GM12892 (cell line): ENCODE measurements around the gene PLS3.

Experiments used
- POLR2A ChIP-seq: IDR thresholded peaks from 2 replicates; pipeline ENCODE4 v1.6.1; 2011; ENCODE audit warnings: low read depth, low read length, control low read depth
- POLR2AphosphoS5 ChIP-seq: IDR thresholded peaks from 2 replicates; pipeline ENCODE4 v1.6.1; 2011; ENCODE audit warnings: low read depth, low read length, control low read depth

- TF ChIP-seq POLR2A (no peak), POLR2AphosphoS5 (no peak)
These were observed 27.2 kb downstream of the PLS3 start for GRCh38 chrX:115588179-115588578.
